AG04450 (cell line): Measurements from ENCODE around the gene LRIG1. TPM values are rescaled to one million over a fixed set of nuclear protein-coding genes. Genes with fewer than 3 reads are reported as not detected.

Source experiments
- CTCF ChIA-PET: fragments of 300-600, 350-600 bp; formaldehyde crosslinking; extraction: SDS; loops from one replicate; lab custom pipeline; 2022; ENCODE audit warnings: antibody characterized with exemption, inconsistent platforms; lab: Charles Lee
- POLR2A ChIA-PET: fragments of 350-600 bp; formaldehyde crosslinking; extraction: SDS; loops from one replicate; lab custom pipeline; 2021; ENCODE audit warnings: antibody characterized with exemption, inconsistent platforms; lab: Yijun Ruan, JAX
- DNase-seq: peaks from one replicate; pipeline ENCODE4 v3.0.0-alpha.2; 2011; ENCODE audit warnings: low read depth, low spot score
- H3K27ac ChIP-seq: one replicate; pipeline ENCODE4 v1.5.1; 2012; ENCODE audit warnings: low read depth, low read length, control low read depth
- H3K27me3 ChIP-seq: one replicate; pipeline ENCODE4 v1.6.0; 2012; ENCODE audit warnings: low read length; ENCODE audit not compliant: control insufficient read depth, insufficient read depth
- H3K4me3 ChIP-seq: 2 replicates; pipeline ENCODE4 v1.5.1; 2011; ENCODE audit warnings: mild to moderate bottlenecking, low read depth, low read length, control low read depth
- H3K9me3 ChIP-seq: 2 replicates; pipeline ENCODE4 v1.5.1; 2012; ENCODE audit warnings: low read length; ENCODE audit not compliant: control insufficient read depth, insufficient read depth
- polyA plus RNA-seq: library from polyadenylated mRNA; depleted of rRNA; stranded (reverse); fragments of >200 nt; gene quantifications from 2 replicates; pipeline ENCODE4 v1.2.3, GENCODE V29; 2011
- TF ChIP-seq, protein P1 (sequence below): IDR thresholded peaks from 2 replicates; pipeline ENCODE4 v1.5.1; 2011; ENCODE audit warnings: low read depth, low read length, control low read depth, inconsistent platforms

The LRIG1 gene
- polyA plus RNA-seq, 1 experiment: 68.3 TPM

DNA sequence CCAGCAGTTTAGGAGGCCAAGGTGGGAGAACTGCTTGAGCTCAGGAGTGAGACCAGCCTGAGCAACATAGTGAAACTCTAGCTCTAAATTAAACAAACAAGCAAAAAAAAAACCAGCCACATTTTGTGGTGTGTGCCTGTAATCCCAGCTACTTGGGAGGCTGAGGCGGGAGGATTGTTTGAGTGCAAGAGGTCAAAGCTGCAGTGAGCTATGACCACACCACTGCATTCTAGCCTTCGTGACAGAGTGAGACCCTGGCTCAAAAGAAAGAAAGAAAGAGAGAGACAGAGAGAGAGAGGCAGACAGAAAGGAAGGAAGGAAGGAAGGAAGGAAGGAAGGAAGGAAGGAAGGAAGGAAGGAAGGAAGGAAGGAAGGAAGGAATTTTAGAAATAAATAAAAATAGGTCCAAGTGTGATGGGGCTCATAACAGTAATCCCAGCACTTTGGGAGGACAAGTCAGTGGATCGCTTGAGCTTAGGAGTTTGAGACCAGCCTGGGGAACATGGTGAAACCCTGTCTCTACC is 38.7 kb upstream of the LRIG1 start:
- Histone ChIP-seq H3K9me3 (peaks cover 2% of the 10 kb centered on the region; the same call in 1 of the 2 replicates), H3K4me3 (no peak overlapping the region), H3K27me3 (no peaks in the 10 kb centered on the region), H3K27ac (no peak overlapping the region)
- no peak for DNase-seq
- TF ChIP-seq, protein P1, sequence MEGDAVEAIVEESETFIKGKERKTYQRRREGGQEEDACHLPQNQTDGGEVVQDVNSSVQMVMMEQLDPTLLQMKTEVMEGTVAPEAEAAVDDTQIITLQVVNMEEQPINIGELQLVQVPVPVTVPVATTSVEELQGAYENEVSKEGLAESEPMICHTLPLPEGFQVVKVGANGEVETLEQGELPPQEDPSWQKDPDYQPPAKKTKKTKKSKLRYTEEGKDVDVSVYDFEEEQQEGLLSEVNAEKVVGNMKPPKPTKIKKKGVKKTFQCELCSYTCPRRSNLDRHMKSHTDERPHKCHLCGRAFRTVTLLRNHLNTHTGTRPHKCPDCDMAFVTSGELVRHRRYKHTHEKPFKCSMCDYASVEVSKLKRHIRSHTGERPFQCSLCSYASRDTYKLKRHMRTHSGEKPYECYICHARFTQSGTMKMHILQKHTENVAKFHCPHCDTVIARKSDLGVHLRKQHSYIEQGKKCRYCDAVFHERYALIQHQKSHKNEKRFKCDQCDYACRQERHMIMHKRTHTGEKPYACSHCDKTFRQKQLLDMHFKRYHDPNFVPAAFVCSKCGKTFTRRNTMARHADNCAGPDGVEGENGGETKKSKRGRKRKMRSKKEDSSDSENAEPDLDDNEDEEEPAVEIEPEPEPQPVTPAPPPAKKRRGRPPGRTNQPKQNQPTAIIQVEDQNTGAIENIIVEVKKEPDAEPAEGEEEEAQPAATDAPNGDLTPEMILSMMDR: no peak
- ChIA-PET CTCF (no interaction called here), POLR2A (interaction anchor here (0.6 kb wide), 1 partner anchor 18 kb away, joined by 4 read pairs; no protein-coding TSS in a partner anchor)

DNA sequence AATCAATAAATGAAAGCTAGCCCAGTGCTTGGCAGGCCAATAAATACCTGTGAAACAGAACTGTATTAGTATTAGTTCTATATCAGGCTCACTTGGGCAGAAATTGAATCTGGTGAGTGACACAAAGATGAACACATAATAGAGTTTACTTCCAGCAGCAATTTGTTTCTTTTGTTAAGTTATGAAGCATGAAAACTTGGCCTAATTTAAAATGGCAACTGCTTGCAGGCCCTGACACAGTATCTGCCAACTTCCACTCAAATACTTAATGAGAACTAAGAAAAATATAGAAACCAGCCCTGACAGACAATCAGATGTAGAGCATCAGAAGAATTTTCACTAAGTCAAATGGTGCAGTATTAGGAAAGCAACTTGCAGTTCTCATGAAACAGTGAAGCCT is 37.6 kb upstream of the LRIG1 start:
- TF ChIP-seq, protein P1: no peak
- no peak overlapping the region for H3K4me3 ChIP-seq
- H3K9me3 ChIP-seq: no peaks in the 10 kb centered on the region
- DNase-seq: no peak
- H3K27me3 ChIP-seq: no peaks in the 10 kb centered on the region
- no peak overlapping the region for H3K27ac ChIP-seq
- ChIA-PET POLR2A (no interaction called here), CTCF (interaction anchor here (1.0 kb wide), 1 partner anchor 18 kb away, joined by 7 read pairs; no protein-coding TSS in a partner anchor)

DNA sequence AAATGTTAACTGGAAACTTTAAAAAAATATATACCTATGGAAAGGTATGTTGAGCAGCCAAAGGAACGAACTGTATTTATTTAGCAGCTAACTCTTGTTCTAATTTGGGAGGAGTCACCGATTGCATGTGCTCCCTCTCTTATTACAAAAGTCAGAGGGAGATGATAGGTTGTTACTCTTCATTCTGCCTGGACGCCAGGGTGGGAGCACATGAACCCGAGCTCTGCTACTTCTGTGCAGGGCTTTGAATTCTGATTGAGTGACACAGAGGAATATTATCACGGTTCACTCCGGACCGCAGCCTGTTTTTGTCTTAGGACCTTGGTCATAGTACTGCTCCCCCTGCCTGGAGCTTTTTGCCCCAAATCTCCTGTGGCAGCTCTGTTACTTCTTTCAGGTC is 36.9 kb upstream of the LRIG1 start:
- POLR2A ChIA-PET: no interaction called here
- no peaks in the 10 kb centered on the region for H3K27me3 ChIP-seq
- H3K4me3 ChIP-seq: no peak overlapping the region
- TF ChIP-seq, protein P1: no peak
- no peaks in the 10 kb centered on the region for H3K9me3 ChIP-seq
- CTCF ChIA-PET: no interaction called here
- no peak for DNase-seq
- H3K27ac ChIP-seq: no peak overlapping the region

DNA sequence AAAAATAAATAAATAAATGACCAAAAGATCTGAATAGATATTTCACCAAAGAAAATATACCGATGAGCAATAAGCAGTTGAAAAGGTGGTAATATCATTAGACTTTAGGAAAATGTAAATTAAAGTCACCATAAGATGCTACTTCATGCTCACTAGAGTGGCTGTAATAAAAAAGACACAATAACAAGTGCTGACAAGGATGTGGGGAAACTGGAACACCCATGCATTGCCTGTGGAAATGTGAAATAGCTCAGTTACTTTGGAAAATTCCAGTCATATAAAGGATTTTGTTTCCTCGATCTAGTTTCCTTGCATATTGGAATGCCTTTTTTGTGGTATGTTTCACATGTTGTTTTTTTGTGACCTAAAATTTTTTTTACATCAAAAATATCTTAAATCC is 36.0 kb upstream of the LRIG1 start:
- TF ChIP-seq, protein P1: no peak
- CTCF ChIA-PET: interaction anchor here (0.7 to 1.6 kb wide), 2 partner anchors 285 to 1144 kb away, joined by 3 read pairs; no protein-coding TSS in a partner anchor
- no peak overlapping the region for H3K4me3 ChIP-seq
- POLR2A ChIA-PET: no interaction called here
- no peaks in the 10 kb centered on the region for H3K9me3 ChIP-seq
- DNase-seq: no peak
- H3K27me3 ChIP-seq: no peaks in the 10 kb centered on the region
- no peak overlapping the region for H3K27ac ChIP-seq

DNA sequence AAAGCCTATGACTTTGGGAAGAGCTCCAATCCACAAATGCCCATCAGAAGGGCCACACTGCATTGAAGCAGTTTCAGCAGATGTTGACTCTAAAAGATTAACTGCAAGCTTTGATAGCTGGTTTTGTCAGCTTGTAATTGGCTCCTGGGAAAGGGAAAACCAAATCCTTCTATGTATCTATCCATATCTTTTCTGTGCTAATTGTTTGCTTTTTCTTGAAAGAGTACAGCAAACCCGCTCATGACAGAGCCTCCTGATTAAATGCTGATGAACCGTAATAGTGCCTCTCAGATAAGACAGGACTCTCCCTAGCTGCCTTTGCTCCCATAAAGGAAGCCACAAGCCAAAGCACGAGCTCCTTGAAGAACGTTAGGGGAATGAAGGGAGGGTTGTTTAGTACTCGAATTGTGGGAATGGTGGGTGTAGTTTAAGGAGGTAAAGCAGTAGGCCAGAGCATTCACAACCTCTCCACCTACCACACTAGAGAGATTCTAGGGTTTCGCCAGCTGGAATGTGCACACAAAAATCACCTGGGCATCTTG is 33.6 kb upstream of the LRIG1 start:
- Histone ChIP-seq H3K4me3 (no peak overlapping the region), H3K27ac (no peak overlapping the region), H3K9me3 (no peaks in the 10 kb centered on the region), H3K27me3 (no peaks in the 10 kb centered on the region)
- CTCF ChIA-PET: no interaction called here
- POLR2A ChIA-PET: no interaction called here
- DNase-seq: no peak
- TF ChIP-seq, protein P1: no peak
